Measurements from ENCODE around the gene MOGAT3.

The MOGAT3 gene

DNA sequence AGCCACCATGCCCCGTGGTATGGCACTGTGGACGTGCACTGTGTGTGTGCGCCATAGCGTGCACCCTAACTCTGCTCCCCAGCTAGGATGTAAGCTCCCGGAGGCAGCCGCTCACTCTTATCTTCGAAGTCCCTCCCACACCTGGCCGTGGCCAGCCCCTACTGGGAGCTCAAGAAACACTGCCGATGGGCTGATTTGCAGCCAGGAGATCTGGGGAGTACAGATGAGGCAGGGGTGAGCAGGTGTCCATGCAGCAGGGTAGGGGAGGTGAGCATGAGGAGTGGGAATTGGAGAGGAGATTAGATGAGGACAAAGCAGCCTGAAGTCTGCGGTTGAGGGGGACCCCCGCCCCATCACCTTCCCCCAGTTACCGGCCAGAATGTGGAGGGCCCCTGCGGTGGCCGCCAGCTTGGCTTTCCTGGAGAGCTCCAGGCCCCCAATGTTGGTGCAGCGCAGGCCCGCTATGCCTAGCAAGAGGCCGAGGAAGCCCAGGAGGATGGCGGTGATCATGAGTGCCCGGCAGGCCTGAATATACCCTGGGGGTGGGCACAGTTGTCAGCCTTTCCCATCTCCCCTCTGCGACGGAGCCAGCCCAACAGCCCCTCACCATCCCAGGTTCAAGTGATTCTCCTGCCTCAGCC, 33.2 kb upstream of the MOGAT3 start:
- no peak for DNase-seq (ENCODE audit: low spot score)

GRCh38 chr7:101232141-101232850, 31.5 kb upstream of the MOGAT3 start:
- no peak for DNase-seq (ENCODE audit: low spot score)

- no peak for DNase-seq (ENCODE audit: low spot score)
Observed at GRCh38 chr7:101231644-101232043, 30.8 kb upstream of the MOGAT3 start.

GRCh38 chr7:101226721-101227120, 25.9 kb upstream of the MOGAT3 start:
- no peak for DNase-seq (ENCODE audit: low spot score)

GRCh38 chr7:101225650-101226049, 24.8 kb upstream of the MOGAT3 start:
- DNase-seq (ENCODE audit: low spot score) = no peak

DNA sequence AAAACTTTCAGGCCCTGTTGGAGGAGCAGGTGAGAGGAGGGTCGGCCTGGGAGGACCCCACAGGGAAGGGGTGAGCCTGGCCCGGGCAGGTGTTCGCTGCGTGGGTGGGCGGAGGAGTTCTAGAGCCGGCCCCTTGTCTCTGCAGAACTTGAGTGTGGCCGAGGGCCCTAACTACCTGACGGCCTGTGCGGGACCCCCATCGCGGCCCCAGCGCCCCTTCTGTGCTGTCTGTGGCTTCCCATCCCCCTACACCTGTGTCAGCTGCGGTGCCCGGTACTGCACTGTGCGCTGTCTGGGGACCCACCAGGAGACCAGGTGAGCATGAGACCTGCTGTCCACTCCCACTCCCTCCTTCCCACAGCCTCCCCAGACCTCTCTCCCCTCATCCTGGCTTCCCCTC, 22.7 kb upstream of the MOGAT3 start:
- DNase-seq (ENCODE audit: low spot score) = no peak

GRCh38 chr7:101222275-101222830, 21.5 kb upstream of the MOGAT3 start:
- DNase-seq (ENCODE audit: low spot score) = no peak

DNA sequence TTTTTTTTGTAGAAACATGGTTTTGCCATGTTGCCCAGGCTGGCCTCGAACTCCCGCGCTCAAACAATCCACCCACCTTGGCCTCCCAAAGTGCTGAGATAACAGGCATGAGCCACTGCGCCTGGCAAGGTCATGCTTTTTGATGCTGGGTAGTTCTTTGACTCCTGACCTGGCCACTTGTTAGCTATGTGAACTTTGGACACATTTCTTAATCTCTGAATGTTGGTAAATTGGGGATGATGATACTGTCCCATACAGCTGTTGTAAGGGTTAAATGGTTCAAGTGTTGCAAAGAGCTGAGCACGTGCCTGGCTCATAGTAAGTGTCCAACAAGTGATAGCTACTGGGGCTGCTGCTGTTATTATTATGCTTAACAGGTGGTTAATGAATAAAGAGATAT, 19.5 kb upstream of the MOGAT3 start:
- DNase-seq (ENCODE audit: low spot score) = no peak

DNA sequence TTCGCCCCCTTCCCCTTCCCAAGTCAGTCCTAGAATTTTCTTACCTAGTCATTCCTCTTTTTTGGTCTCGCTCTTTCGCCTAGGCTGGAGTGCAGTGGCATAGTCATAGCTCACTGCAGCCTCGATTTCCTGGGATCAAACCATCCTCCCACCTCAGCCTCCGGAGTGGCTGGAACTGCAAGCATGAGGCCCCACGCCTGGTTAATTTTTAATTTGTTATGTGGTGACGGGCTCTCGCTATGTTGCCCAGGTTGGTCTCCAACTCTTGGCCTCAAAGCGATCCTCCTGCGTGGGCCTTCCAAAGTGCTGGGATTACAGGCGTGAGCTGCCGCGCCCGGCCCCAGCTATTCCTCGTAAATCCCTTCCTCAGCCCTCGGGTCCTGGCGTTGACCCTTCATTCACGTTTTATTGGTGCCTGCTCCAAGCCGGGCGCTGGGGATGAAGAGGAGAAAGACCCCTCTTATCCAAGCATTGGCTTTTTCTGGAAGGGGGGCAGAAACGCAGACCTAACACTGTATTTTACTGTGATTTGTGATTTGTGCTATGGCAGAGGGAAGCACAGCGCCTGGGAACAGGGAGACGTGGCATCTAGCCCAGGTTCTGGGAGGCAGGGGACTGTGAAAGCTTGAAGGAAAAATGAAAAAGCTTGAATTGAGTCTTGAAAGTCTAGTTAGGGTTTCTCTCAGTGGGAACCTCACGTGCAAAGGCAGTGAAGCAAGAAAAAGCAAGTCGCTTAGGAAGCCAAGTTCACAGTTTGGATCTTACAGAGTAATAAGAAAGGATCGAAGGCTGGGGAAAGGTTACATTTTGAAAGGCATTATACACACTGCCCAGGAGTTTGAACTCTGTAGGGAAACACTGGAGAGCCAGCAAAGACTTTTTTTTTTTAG, 17.6 kb upstream of the MOGAT3 start:
- no peak for DNase-seq (ENCODE audit: low spot score)

- peak; percentile 98 for DNase-seq (ENCODE audit: low spot score)
Observed at GRCh38 chr7:101217388-101218235, 16.8 kb upstream of the MOGAT3 start, which contains the start of the genes PLOD3 and ZNHIT1. TSS of gene PLOD3 (minus strand) at chr7:101217581. CDS start at chr7:101217274, 307 bp downstream. TSS of gene ZNHIT1 (plus strand) at chr7:101218165. CDS start at chr7:101218196, 31 bp downstream.

DNA sequence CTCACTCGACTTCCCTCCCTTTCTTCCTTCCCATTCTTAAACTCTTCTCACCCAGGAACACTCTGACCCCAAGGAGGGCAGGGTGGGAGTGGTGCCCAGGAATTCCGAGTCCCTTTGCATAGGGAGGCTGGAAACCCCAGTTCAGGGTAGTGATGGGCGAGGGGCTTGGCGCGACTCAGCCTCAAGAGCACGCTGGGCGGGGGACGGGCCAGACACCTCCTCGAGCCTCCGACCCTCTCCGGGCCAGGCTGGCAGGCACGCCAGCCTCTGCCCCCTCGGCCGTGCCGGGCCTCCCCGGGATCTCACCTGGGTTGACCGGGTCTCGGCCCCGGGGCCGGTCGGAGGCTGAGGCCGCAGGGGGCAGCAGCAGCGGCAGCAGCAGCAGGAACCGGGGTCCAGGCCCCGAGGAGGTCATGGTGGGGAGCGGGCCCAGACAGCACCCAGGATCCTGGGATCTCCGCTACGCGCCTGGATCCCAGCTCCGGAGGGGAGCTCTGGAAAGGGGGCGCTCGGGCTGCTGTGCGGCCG, 16.1 kb upstream of the MOGAT3 start:
- DNase-seq (ENCODE audit: low spot score) = no peak

DNA sequence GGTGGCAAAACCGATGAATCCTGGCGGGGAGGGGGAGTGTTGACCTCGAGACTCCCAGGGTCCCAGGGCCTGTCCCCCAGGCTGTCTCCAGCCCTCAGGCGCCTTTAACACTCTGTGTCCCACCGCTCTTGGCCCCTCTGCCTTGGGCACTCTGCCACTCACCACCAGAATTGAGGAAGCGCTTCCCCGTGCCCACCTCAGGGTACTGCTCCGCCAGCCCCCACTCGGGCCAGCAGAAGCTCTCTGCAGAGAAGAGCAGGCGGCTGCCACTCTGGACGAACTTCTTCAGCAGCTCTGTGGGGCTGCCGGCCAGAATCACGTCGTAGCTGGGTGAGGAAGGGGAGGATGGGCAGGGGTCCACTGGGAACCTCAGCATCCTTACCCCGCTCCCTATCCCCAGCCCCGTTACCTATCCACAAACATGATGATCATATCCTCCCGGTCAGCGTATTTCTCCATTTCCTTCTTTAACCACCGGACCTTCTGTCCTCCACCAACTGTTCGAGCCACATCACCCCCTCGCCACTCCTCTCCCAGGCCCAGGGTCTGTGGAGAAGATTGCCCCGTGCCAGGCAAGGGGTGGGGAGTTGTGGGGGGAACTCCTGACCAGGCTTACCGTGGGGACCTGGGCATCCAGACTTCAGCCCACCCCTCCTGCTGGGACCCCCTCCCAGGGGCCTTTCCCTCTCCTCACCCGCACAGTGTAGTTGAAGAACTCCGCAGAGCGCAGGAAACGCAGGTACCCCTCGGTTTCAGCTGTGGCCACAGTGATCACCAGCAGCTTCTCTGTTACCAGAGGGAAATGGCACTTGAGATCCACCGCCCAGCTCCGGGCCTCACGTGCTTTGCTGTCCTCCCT, 15.4 kb upstream of the MOGAT3 start:
- no peak for DNase-seq (ENCODE audit: low spot score)

DNA sequence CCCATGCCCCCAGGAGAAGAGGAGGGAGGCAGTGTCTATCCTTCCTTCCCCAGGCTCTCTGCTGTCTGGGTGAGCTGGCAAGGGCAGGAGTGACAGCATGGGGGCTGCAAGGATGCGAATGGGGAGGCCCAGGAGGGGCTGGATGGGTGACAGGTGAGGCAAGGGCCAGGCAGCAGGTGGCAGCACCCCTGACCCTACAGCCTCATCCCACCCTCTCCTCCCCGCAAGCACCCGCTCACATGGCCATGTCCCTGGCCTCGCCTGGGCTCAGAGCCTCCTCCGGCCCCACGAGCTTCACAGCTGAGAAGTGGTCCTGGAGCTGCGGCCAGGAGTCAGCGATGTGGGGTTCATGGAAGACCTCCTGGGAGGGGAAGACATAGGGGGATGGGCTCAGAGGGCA, 11.2 kb upstream of the MOGAT3 start:
- DNase-seq (ENCODE audit: low spot score) = no peak

DNA sequence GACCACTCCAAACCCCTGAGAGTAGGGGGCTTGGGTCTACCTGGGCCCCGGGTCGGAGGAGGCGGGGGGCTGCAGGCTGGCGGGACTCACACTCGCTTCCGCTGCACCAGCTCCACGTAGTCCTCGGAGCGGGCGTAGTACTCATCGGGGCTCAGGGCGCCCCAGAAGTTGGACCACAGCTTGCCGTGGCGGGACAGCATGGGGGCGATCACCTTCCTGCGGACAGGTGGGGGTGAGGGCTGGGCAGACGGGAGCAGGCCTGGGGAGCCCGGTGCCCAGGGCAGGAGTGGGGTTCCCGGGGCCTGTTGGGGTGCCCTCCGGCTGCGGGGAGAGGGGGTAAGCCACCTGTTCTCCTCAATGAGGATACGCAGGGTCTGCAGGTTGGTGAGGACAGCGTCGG, 10.7 kb upstream of the MOGAT3 start:
- no peak for DNase-seq (ENCODE audit: low spot score)

GRCh38 chr7:101210143-101210542, 9.3 kb upstream of the MOGAT3 start:
- DNase-seq (ENCODE audit: low spot score) = no peak

GRCh38 chr7:101208794-101209193, 8.0 kb upstream of the MOGAT3 start:
- no peak for DNase-seq (ENCODE audit: low spot score)

DNA sequence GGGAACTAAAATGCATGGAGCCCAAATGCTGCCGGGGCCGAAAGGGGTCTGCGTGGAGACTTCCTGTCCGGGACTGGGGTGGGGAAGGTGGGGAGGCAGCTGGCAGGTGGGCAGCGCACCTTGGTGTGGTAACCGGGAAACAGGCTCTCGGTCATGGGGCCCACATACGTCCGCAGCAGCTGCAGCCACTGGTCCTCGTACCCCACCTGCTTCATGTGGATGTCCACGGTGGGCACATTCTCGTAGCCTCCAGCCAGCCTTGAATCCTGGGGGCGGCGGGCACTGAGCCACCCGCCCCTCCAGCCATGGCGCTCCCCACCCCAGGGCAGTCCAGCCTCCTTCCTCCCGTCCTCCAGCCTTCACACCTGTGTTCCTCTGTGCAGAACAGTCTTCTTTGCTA, 6.6 kb upstream of the MOGAT3 start:
- no peak for DNase-seq (ENCODE audit: low spot score)

- no peak for DNase-seq (ENCODE audit: low spot score)
Observed at GRCh38 chr7:101206665-101207042, 5.8 kb upstream of the MOGAT3 start.

DNA sequence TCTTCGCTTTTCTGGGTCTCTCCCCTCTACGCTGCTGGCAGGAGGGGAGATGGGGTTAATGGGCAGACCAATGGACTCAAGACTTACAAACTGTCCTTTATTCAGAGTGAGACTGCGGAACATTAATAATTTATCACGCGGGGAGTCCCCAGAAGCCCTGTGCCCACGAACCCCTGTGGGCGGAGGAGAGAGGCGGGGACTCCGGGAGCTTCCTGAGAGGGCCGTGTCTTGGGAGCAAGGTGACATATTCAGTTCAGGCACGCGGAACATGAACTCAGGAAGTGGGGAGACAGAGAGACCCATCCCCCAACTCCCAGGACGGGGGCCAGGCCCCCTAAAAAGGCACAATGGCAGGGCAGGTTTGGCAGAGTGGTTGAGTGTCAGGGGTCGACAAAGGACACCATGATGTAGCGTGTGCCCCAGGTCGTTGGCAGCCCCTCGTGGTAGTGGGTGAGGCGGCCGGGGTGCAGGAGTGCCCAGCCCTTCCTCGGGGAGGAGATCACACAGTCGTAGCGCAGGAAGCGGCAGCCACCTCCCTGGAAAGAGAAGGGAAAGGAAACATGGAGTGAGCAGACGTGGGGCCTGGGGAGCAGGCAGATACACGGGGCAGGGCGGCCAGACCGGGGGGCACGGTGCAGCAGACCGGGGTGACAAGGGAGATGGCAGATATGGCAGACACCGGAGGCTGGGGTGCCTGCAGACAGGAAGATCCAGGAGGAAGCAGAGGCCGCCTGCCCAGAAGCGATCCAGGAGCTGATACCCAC, 5.2 kb upstream of the MOGAT3 start:
- no peak for DNase-seq (ENCODE audit: low spot score)
